ENCODE data around the gene DUSP8.

Gene DUSP8

GRCh38 chr11:1553808-1554594 is 18.1 kb downstream of the DUSP8 start:
- DNase-seq (ENCODE audit: low spot score), result no peak

- DNase-seq (ENCODE audit: low spot score), result no peak
Measured at GRCh38 chr11:1549338-1550330, 22.4 kb downstream of the DUSP8 start.

- DNase-seq (ENCODE audit: low spot score), result peak; percentile 73
Measured at GRCh38 chr11:1548221-1549070, 23.6 kb downstream of the DUSP8 start.

GRCh38 chr11:1547467-1548098 is 24.5 kb downstream of the DUSP8 start:
- no peak for DNase-seq (ENCODE audit: low spot score)

GRCh38 chr11:1546536-1547466 is 25.3 kb downstream of the DUSP8 start:
- peak; percentile 86 for DNase-seq (ENCODE audit: low spot score)

GRCh38 chr11:1546077-1546535 is 26.0 kb downstream of the DUSP8 start:
- DNase-seq (ENCODE audit: low spot score), result no peak

GRCh38 chr11:1545432-1545831 is 26.6 kb downstream of the DUSP8 start:
- no peak for DNase-seq (ENCODE audit: low spot score)

GRCh38 chr11:1544536-1544935 is 27.5 kb downstream of the DUSP8 start:
- no peak for DNase-seq (ENCODE audit: low spot score)

GRCh38 chr11:1543606-1544263 is 28.3 kb downstream of the DUSP8 start:
- DNase-seq (ENCODE audit: low spot score), result no peak

- DNase-seq (ENCODE audit: low spot score), result no peak
Measured at GRCh38 chr11:1542267-1542666, 29.8 kb downstream of the DUSP8 start.

- DNase-seq (ENCODE audit: low spot score), result no peak
Measured at GRCh38 chr11:1541474-1542204, 30.4 kb downstream of the DUSP8 start.

- DNase-seq (ENCODE audit: low spot score), result no peak
Measured at GRCh38 chr11:1540074-1540473, 32.0 kb downstream of the DUSP8 start.

GRCh38 chr11:1538153-1538552 is 33.9 kb downstream of the DUSP8 start:
- no peak for DNase-seq (ENCODE audit: low spot score)

GRCh38 chr11:1536065-1536843 is 35.8 kb downstream of the DUSP8 start:
- no peak for DNase-seq (ENCODE audit: low spot score)

- DNase-seq (ENCODE audit: low spot score), result no peak
Measured at GRCh38 chr11:1534682-1535081, 37.4 kb downstream of the DUSP8 start.

GRCh38 chr11:1534171-1534570 is 37.9 kb downstream of the DUSP8 start:
- no peak for DNase-seq (ENCODE audit: low spot score)

GRCh38 chr11:1533342-1533725 is 38.7 kb downstream of the DUSP8 start:
- DNase-seq (ENCODE audit: low spot score), result no peak

Measured in GM03348 (cell line).